ENCODE data around the gene COL4A4. TPM values are rescaled to one million over a fixed set of nuclear protein-coding genes. Genes with fewer than 3 reads are reported as not detected.

COL4A4 gene
- total and polyA plus RNA-seq, 12 donors: 0.44 to 41.6 (median 22.1) TPM

DNA sequence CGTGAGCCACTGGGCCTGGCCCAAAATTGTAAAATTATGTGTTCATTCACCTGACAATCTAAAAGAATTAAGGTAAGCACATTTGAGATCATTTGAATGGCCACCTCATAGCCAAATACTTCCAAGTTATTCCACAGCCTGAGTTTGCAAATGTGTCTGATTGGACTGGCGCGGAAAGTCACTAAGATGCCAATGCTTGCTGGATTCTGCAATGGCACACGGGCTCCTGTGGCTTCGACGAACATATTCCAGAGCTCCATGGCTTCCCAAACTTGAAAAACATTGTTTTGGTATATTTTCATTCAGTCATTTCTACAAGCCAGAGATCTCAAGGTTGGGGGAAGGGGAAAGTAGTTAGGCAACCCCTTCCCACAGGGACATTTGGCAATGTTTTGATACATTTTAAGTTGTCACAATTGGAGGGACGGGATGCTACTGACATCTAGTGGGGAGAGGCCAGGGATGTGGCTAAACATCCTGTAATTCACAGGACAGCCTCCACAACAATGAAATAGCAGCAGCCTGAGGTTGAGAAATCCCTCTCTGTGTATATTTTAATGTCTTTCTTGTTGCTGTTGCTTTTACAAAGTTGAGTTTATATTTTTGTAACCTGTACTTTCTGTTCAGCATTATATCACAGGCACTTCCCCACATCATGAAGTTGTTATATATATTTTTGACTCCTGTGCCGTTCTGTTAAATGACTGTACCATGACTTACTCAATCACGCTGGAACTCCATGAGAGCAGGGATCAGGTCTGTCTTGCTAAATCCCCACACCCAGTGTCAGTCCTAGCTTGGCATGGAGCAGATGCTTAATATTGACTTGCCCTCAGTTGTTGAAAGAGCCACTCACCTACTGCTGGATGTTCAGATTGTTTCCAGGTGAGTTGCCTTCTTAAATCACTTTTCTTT is 56.9 kb downstream of the COL4A4 start:
- Histone ChIP-seq H3K36me3 (replicated peaks in 1 of 2) (no peaks in the 10 kb centered on the region), H3K27me3 (no peaks in the 10 kb centered on the region), H3K9me3 (replicated peaks in 1 of 3) (no peaks in the 10 kb centered on the region), H3K4me3 (no peak overlapping the region), H3K4me1 (replicated peaks in 1 of 2) (no peaks in the 10 kb centered on the region), H3K27ac (no peak overlapping the region)
- TF ChIP-seq, protein P1, sequence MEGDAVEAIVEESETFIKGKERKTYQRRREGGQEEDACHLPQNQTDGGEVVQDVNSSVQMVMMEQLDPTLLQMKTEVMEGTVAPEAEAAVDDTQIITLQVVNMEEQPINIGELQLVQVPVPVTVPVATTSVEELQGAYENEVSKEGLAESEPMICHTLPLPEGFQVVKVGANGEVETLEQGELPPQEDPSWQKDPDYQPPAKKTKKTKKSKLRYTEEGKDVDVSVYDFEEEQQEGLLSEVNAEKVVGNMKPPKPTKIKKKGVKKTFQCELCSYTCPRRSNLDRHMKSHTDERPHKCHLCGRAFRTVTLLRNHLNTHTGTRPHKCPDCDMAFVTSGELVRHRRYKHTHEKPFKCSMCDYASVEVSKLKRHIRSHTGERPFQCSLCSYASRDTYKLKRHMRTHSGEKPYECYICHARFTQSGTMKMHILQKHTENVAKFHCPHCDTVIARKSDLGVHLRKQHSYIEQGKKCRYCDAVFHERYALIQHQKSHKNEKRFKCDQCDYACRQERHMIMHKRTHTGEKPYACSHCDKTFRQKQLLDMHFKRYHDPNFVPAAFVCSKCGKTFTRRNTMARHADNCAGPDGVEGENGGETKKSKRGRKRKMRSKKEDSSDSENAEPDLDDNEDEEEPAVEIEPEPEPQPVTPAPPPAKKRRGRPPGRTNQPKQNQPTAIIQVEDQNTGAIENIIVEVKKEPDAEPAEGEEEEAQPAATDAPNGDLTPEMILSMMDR (IDR thresholded peaks at IDR 0.05): peak; percentile 45 to 65 (median 60)
- TF ChIP-seq POLR2A (IDR thresholded peaks at IDR 0.05): no peak
- peak in 5 of 7 donors; percentile 43 to 72 (median 48) for DNase-seq
- WGBS, 4 donors: 81 to 85% (median 83%) methylated on average over 9 of the region's 9 CpGs
- intact Hi-C loops (cut with DNase I): no loop called here

DNA sequence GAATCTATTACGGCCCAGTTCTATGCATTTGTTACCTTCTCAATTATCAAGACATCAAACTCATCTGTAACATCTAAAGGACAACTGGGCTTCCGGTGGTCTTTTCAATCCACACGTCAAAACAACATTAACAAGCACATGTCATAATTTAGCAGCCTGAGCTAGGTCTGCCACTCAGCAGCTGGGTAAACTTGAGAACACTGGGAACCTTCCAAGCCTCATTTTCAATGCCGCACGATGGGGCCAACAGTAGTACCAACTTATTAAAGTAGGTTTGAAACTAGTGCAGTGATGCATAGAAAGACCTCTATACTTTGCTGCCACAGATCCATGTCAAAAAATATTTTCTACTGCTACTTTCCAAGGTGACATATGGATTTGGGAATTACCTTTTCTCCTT is 60.4 kb downstream of the COL4A4 start:
- Histone ChIP-seq H3K4me3 (no peak overlapping the region), H3K27me3 (no peaks in the 10 kb centered on the region), H3K9me3 (replicated peaks in 1 of 3) (no peaks in the 10 kb centered on the region), H3K27ac (no peak overlapping the region), H3K4me1 (replicated peaks in 1 of 2) (no peaks in the 10 kb centered on the region), H3K36me3 (replicated peaks in 1 of 2) (no peaks in the 10 kb centered on the region)
- 76 to 91% (median 88%) methylated on average over 5 of the region's 5 CpGs for WGBS, 4 donors
- intact Hi-C loops (cut with DNase I): no loop called here
- no peak for DNase-seq
- TF ChIP-seq, protein P1 (IDR thresholded peaks at IDR 0.05): no peak
- TF ChIP-seq POLR2A (IDR thresholded peaks at IDR 0.05): no peak

DNA sequence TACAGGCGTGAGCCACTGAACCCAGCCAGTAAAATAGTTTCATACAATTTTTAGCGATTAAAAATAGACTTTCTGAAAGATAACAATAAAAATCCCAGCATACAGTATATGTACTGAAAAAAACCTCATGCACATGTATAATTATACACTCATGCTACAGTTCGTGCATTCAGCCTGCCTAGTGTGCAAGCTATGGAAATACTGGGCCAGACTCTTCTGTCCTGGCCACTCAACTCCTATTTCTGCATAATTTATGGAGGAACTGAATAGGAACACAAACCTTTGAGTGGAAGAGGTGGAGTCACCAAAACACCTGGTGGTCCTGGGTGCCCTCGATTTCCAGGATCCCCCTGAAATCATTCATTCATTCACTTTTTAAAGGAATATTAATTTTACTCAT is 64.7 kb downstream of the COL4A4 start:
- Histone ChIP-seq H3K9me3 (replicated peaks in 1 of 3) (no peaks in the 10 kb centered on the region), H3K27ac (no peak overlapping the region), H3K4me3 (no peak overlapping the region), H3K36me3 (replicated peaks in 1 of 2) (no peaks in the 10 kb centered on the region), H3K4me1 (replicated peaks in 1 of 2) (no peaks in the 10 kb centered on the region), H3K27me3 (no peaks in the 10 kb centered on the region)
- no peak for DNase-seq
- WGBS, 4 donors: 80 to 88% (median 83%) methylated on average over 4 of the region's 4 CpGs
- intact Hi-C loops (cut with DNase I): no loop called here
- TF ChIP-seq, protein P1 (IDR thresholded peaks at IDR 0.05): no peak
- no peak for TF ChIP-seq POLR2A (IDR thresholded peaks at IDR 0.05)

DNA sequence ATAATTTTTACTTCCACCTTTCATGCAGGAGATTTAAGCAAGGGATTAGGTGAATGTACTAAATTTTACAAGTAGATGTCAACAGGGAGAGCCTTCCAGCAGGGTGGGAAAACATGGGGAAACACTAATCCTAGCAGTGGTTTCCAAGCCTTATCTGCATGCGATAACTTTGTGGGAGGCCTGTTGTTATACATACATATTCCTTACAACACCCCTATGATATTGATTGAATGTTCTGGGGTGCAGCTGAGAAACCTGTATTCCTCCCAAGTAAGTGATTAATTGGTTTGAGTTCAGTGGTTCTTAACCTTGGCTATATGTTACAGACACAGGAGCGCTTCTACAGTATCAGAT is 65.9 kb downstream of the COL4A4 start:
- no peak overlapping the region for H3K4me3 ChIP-seq
- no peaks in the 10 kb centered on the region for H3K9me3 ChIP-seq (replicated peaks in 1 of 3)
- no peaks in the 10 kb centered on the region for H3K4me1 ChIP-seq (replicated peaks in 1 of 2)
- no peaks in the 10 kb centered on the region for H3K27me3 ChIP-seq
- DNase-seq: no peak
- intact Hi-C loops (cut with DNase I): no loop called here
- 60 to 95% (median 90%) methylated on average over 2 of the region's 2 CpGs for WGBS, 4 donors
- H3K36me3 ChIP-seq (replicated peaks in 1 of 2): no peaks in the 10 kb centered on the region
- H3K27ac ChIP-seq: no peak overlapping the region
- TF ChIP-seq POLR2A (IDR thresholded peaks at IDR 0.05): no peak
- TF ChIP-seq, protein P1 (IDR thresholded peaks at IDR 0.05): no peak
